ENCODE data around the gene CALML5.

The CALML5 gene

GRCh38 chr10:5545011-5545410 is 45.6 kb upstream of the CALML5 start:
- no peak for TF ChIP-seq CTCF (IDR thresholded peaks at IDR 0.05; ENCODE audit: low read depth, low read length)
- H3K4me3 ChIP-seq (ENCODE audit: low read depth, low read length): no peak overlapping the region

DNA sequence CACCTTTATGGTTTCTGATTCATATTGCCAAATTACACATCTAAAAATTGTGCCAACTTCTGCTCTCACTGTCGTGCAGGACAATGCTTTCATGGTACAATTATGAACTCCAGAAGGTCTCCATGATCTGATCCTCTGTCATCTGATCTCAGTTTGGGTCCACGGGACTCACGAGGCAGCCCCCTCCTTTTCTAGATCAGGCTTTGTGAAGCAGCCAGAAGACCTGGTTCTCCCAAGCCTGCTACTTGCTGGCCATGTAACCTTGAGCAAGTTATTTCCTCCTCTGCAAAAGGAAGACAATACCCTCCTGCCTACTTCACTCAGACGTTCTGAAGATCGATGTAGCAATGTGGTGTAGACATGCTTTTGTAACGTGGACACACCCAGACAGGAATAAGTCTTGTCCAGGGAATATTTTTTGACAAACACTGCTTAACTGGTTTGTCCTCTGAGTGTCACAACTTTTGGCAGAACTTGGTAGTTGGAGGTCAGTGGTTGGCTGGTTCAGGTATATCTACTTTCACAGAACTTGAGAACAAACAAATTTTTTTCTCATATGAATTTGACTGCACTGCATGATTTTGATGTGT is 44.9 kb upstream of the CALML5 start:
- H3K4me3 ChIP-seq (ENCODE audit: low read depth, low read length): no peak overlapping the region
- TF ChIP-seq CTCF (IDR thresholded peaks at IDR 0.05; ENCODE audit: low read depth, low read length): no peak

DNA sequence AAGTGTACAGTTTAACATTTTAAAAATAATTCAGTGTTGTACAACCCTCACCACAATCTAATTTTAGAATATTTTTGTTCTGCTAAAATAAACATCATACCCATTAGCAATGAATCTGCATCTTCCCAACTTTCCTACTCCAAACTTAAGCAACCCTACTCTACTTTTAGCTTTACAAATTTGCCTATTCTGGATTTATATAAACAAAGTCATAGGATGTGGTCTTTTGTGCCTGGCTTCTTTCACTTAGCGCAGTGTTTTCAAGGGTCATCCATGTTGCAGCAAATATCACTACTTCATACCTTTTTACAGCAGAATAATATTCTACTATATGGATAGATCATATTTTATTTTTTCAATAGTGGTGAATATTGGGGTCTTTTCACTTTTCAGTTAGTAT is 44.3 kb upstream of the CALML5 start:
- no peak overlapping the region for H3K4me3 ChIP-seq (ENCODE audit: low read depth, low read length)
- TF ChIP-seq CTCF (IDR thresholded peaks at IDR 0.05; ENCODE audit: low read depth, low read length): no peak

DNA sequence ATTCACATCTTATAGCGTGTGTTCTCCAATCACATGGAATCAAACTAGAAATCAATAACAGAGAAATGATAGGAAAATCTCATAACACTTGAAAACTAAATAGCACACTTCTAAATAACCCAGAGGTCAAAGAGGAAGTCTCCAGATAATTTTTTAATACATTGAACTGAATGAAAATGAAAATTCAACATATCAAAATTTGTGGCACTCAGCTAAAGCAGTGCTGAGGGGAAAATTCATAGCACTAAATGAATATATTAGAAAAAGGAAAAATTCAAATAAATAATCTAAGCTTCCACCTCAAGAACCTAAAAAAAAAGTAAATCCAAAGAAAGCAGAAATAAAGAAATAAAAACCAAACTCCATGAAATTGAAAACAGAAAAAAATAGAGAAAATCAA is 42.7 kb upstream of the CALML5 start:
- TF ChIP-seq CTCF (IDR thresholded peaks at IDR 0.05; ENCODE audit: low read depth, low read length): no peak
- no peak overlapping the region for H3K4me3 ChIP-seq (ENCODE audit: low read depth, low read length)

DNA sequence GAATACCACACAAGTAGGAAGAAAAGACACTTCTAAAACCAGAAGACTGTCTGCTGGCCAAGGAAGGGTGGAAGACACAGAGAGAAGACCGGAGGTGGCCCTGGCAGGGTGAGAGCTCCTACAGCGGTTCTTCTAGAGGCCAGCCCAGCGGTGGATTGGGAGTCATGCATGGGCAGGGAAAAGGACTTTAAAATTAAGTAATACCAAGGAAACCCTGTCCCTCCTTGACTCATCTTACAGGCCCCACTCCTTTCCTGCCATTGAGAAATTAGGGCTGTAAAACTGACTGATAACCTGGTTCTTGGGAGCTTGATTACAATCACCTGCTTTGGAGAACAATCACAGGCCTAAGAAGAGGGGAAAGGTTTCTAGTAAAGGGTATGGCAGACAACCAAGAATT is 41.5 kb upstream of the CALML5 start:
- no peak for TF ChIP-seq CTCF (IDR thresholded peaks at IDR 0.05; ENCODE audit: low read depth, low read length)
- H3K4me3 ChIP-seq (ENCODE audit: low read depth, low read length): no peak overlapping the region

GRCh38 chr10:5540080-5540479 is 40.7 kb upstream of the CALML5 start:
- no peak for TF ChIP-seq CTCF (IDR thresholded peaks at IDR 0.05; ENCODE audit: low read depth, low read length)
- H3K4me3 ChIP-seq (ENCODE audit: low read depth, low read length): no peak overlapping the region

DNA sequence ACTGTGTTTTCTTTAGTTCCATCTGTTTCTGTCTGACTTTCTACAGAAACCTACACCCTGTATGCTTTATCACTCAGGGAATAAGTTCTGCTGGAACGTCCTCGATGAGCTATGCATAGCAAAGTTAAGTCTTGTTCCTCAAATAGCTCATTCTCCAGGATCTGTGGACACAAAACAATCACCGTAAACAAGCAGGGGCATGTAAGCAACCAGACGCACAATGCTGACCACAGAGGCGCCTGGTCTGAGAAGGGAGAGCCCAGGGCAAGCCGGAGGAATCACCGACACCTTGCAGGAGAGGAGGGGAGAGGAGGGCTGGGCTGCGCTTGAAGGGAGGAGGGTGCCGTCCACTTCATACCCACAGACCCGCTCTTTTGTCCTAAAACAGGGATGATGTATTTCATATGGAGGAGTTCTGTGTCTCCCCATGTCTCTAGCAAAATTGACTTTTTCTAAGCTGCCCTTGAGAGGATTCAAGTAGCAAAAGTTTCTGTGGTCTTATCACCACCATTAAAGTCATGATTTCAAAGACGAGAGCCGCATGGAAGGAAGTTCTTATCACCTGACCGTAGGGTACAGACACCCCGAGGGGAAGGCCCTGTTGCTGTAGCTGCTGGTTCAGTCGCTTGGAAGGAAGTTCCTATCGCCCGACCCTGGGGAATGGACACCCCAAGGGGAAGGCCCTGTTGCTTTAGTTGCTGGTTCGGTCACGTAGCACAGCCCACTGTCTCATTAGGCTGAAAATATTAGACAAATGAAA is 39.7 kb upstream of the CALML5 start:
- TF ChIP-seq CTCF (IDR thresholded peaks at IDR 0.05; ENCODE audit: low read depth, low read length): no peak
- H3K4me3 ChIP-seq (ENCODE audit: low read depth, low read length): no peak overlapping the region

Measured in WI38 (cell line).